Astrocyte (in vitro differentiated cells and primary cell): Measurements from ENCODE around the gene PYDC1. TPM values are rescaled to one million over a fixed set of nuclear protein-coding genes. Genes with fewer than 3 reads are reported as not detected.

Experiments
- DNase-seq: peaks from one replicate; pipeline ENCODE4 v3.0.0-alpha.2; 2010; ENCODE audit warnings: low read depth
- FAIRE-seq: peaks from 2 replicates; lab custom pipeline; 2011; peaks lifted over from hg19 to GRCh38; lab: Jason Lieb, UNC
- H2AFZ ChIP-seq: 2 replicates; pipeline ENCODE4 v1.6.0; 2012; ENCODE audit warnings: low read depth, low read length, inconsistent platforms
- H3K27ac ChIP-seq: 2 replicates; pipeline ENCODE4 v1.5.1; 2011; ENCODE audit warnings: low read depth, low read length, inconsistent platforms
- H3K27me3 ChIP-seq: 2 replicates; pipeline ENCODE4 v1.6.0; 2011; ENCODE audit warnings: low read length, inconsistent platforms; ENCODE audit not compliant: insufficient read depth
- H3K36me3 ChIP-seq: 2 replicates; pipeline ENCODE4 v1.5.1; 2011; ENCODE audit warnings: low read length, inconsistent platforms; ENCODE audit not compliant: insufficient read depth
- H3K4me1 ChIP-seq: 2 replicates; pipeline ENCODE4 v1.5.1; 2011; ENCODE audit warnings: low read length, inconsistent platforms; ENCODE audit not compliant: insufficient read depth
- H3K4me2 ChIP-seq: 2 replicates; pipeline ENCODE4 v1.6.0; 2012; ENCODE audit warnings: low read length, inconsistent platforms
- H3K4me3 ChIP-seq: 2 replicates; pipeline ENCODE4 v1.5.1; 2011; ENCODE audit warnings: low read depth, mild to moderate bottlenecking, low read length, inconsistent platforms; ENCODE audit not compliant: insufficient read depth
- H3K79me2 ChIP-seq: 2 replicates; pipeline ENCODE4 v1.6.0; 2012; ENCODE audit warnings: mild to moderate bottlenecking, low read length, inconsistent platforms; ENCODE audit not compliant: insufficient read depth
- H3K9ac ChIP-seq: 2 replicates; pipeline ENCODE4 v1.6.0; 2012; ENCODE audit warnings: mild to moderate bottlenecking, low read length, inconsistent platforms
- H3K9me3 ChIP-seq: 2 replicates; pipeline ENCODE4 v1.5.1; 2012; ENCODE audit warnings: low read depth, mild to moderate bottlenecking, low read length, inconsistent platforms; ENCODE audit not compliant: insufficient read depth
- H4K20me1 ChIP-seq: 2 replicates; pipeline ENCODE4 v1.6.0; 2012; ENCODE audit warnings: low read length, inconsistent platforms; ENCODE audit not compliant: insufficient read depth
- H3K27ac Mint-ChIP-seq: one replicate; pipeline ENCODE4 v1.8.0; 2021; ENCODE audit warnings: mild to moderate bottlenecking, mixed read lengths; ENCODE audit not compliant: unreplicated experiment
- H3K27me3 Mint-ChIP-seq: one replicate; pipeline ENCODE4 v1.8.0; 2021; ENCODE audit warnings: low read depth, mixed read lengths; ENCODE audit not compliant: unreplicated experiment
- H3K36me3 Mint-ChIP-seq: one replicate; pipeline ENCODE4 v1.8.0; 2021; ENCODE audit warnings: low read depth, mixed read lengths; ENCODE audit not compliant: unreplicated experiment
- H3K4me1 Mint-ChIP-seq: one replicate; pipeline ENCODE4 v1.8.0; 2021; ENCODE audit warnings: low read depth, mixed read lengths; ENCODE audit not compliant: unreplicated experiment
- H3K4me3 Mint-ChIP-seq: one replicate; pipeline ENCODE4 v1.8.0; 2021; ENCODE audit warnings: mild to moderate bottlenecking, moderate library complexity, mixed read lengths; ENCODE audit not compliant: unreplicated experiment
- H3K9me3 Mint-ChIP-seq: one replicate; pipeline ENCODE4 v1.8.0; 2021; ENCODE audit warnings: mild to moderate bottlenecking, mixed read lengths; ENCODE audit not compliant: unreplicated experiment
- CTCF ChIP-seq: IDR thresholded peaks from 2 replicates; pipeline ENCODE4 v1.5.1; 2011; ENCODE audit warnings: low read depth, mild to moderate bottlenecking, inconsistent platforms, low read length, moderate library complexity; ENCODE audit not compliant: insufficient read depth
- EZH2 ChIP-seq: IDR thresholded peaks from 2 replicates; pipeline ENCODE4 v1.6.1; 2012; ENCODE audit warnings: mild to moderate bottlenecking, low read length, inconsistent platforms; ENCODE audit not compliant: insufficient read depth
- total RNA-seq: library from RNA; stranded (reverse); gene quantifications from 2 replicates; pipeline ENCODE4 v1.2.1, GENCODE V29; 2021

The PYDC1 gene
- total RNA-seq, 1 donor from 2014 or later, result not detected

GRCh38 chr16:31181102-31181830, 35.7 kb downstream of the PYDC1 start:
- H3K9me3 Mint-ChIP-seq, result no peaks in the 10 kb centered on the region
- Histone ChIP-seq H3K79me2 (peaks cover 69% of the 10 kb centered on the region), H3K36me3 (peaks cover 36% of the 10 kb centered on the region), H3K27ac (peak overlapping the region; percentile 98), H4K20me1 (peaks cover 58% of the 10 kb centered on the region), H2AFZ (no peak overlapping the region), H3K4me2 (peak overlapping the region; percentile 92), H3K4me3 (peak overlapping the region; percentile 92), H3K27me3 (no peaks in the 10 kb centered on the region), H3K4me1 (peaks cover 26% of the 10 kb centered on the region), H3K9ac (peak overlapping the region; percentile 99), H3K9me3 (no peaks in the 10 kb centered on the region)
- H3K27me3 Mint-ChIP-seq, result no peaks in the 10 kb centered on the region
- DNase-seq (no peak), FAIRE-seq (no peak)
- H3K27ac Mint-ChIP-seq, result peak overlapping the region; percentile 100
- peaks cover 17% of the 10 kb centered on the region for H3K36me3 Mint-ChIP-seq
- TF ChIP-seq CTCF (no peak), EZH2 (no peak)
- H3K4me3 Mint-ChIP-seq, result peak overlapping the region; percentile 98
- peaks cover 35% of the 10 kb centered on the region for H3K4me1 Mint-ChIP-seq

- Histone ChIP-seq H3K4me3 (peak within 1 kb of the TSS; percentile 92), H3K9ac (peak within 1 kb of the TSS; percentile 99), H4K20me1 (peaks cover 44% of the 10 kb centered on the region), H2AFZ (peak within 1 kb of the TSS; percentile 95), H3K36me3 (peaks cover 24% of the 10 kb centered on the region), H3K4me1 (peaks cover 26% of the 10 kb centered on the region), H3K9me3 (no peaks in the 10 kb centered on the region), H3K4me2 (peak within 1 kb of the TSS; percentile 92), H3K27ac (peak within 1 kb of the TSS; percentile 98), H3K27me3 (no peaks in the 10 kb centered on the region), H3K79me2 (peaks cover 56% of the 10 kb centered on the region)
- Mint-ChIP-seq H3K4me3 (peak within 1 kb of the TSS; percentile 98), H3K4me1 (peaks cover 27% of the 10 kb centered on the region), H3K27ac (peak within 1 kb of the TSS; percentile 100), H3K9me3 (no peaks in the 10 kb centered on the region), H3K36me3 (peaks cover 9% of the 10 kb centered on the region), H3K27me3 (no peaks in the 10 kb centered on the region)
- FAIRE-seq (no peak), DNase-seq (peak; percentile 56)
- TF ChIP-seq CTCF (no peak), EZH2 (no peak)
These were observed 37.0 kb downstream of the PYDC1 start, which contains the start of gene FUS for GRCh38 chr16:31179747-31180459. TSS of gene FUS (plus strand) at chr16:31180139. CDS start at chr16:31180215, 76 bp downstream.
